ENCODE results near the gene CANT1. TPM values are rescaled to one million over a fixed set of nuclear protein-coding genes. Genes with fewer than 3 reads are reported as not detected.

Gene CANT1
- total RNA-seq, 2 donors from 2014 or later: 52.9 to 58.1 TPM

DNA sequence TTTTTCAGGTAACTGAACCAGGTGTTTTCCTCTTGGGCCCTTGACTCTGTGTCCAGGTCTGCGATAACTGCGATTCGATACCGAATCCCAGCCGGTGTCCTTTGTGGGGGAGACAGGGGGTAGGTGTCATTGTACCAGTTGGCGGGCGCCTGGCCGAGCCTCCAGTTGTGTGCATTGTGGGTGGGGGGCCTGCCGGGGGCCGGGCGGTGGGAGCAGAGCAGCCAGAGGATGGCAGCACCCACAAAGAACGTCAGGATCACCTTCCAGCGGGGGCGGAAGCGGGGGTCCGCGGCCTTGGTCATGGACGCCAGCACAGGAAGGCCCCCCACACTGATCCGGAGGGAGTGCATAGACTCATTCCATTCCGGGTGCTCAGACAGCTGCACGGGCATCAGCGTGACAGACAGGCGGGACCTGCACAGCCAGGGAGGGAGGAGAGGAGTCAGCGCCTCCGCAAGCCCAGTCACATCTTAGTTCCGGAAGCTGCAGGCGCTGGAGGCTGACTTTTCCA lies 12.3 kb downstream of the CANT1 start:
- H3K36me3 Mint-ChIP-seq (ENCODE audit: insufficient read depth in 2 of 2): peaks cover 2 to 11% of the 10 kb centered on the region in 2 donors
- H3K9me3 Mint-ChIP-seq: no peaks in the 10 kb centered on the region
- H3K4me1 Mint-ChIP-seq (ENCODE audit: low read depth): no peaks in the 10 kb centered on the region
- no peaks in the 10 kb centered on the region for H3K27me3 Mint-ChIP-seq (ENCODE audit: low read depth)
- DNase-seq: no peak
- H3K4me3 Mint-ChIP-seq: no peak overlapping the region
- H3K27ac Mint-ChIP-seq: no peak overlapping the region
- no peak for ATAC-seq (replicated peaks in 1 of 2)

DNA sequence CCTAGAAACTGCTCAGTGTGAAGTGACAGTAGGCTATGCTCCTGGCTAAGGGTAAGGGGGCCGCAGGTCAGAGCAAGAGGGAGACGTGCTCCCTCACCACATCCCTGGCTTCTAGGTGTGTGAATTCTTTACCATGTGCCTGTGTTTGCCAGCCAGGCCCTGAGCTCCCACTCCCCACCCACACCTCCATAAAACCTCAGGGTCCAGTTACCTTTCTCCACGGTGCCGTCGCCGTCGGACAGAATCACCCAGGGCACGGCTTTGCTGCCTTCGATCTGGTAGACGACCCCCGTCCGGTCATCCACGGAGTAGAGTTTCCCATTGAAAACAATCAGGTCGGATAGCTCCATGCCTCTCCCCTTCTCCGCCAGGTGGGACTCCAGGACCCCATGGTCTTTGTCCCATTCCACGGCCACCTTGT lies 12.8 kb downstream of the CANT1 start:
- DNase-seq (no peak), ATAC-seq (replicated peaks in 1 of 2) (no peak)
- H3K27me3 Mint-ChIP-seq (ENCODE audit: low read depth): no peaks in the 10 kb centered on the region
- no peak overlapping the region for H3K27ac Mint-ChIP-seq
- no peaks in the 10 kb centered on the region for H3K9me3 Mint-ChIP-seq
- no peak overlapping the region for H3K4me3 Mint-ChIP-seq
- no peaks in the 10 kb centered on the region for H3K4me1 Mint-ChIP-seq (ENCODE audit: low read depth)
- peaks cover 2 to 8% of the 10 kb centered on the region in 2 donors for H3K36me3 Mint-ChIP-seq (ENCODE audit: insufficient read depth in 2 of 2)

DNA sequence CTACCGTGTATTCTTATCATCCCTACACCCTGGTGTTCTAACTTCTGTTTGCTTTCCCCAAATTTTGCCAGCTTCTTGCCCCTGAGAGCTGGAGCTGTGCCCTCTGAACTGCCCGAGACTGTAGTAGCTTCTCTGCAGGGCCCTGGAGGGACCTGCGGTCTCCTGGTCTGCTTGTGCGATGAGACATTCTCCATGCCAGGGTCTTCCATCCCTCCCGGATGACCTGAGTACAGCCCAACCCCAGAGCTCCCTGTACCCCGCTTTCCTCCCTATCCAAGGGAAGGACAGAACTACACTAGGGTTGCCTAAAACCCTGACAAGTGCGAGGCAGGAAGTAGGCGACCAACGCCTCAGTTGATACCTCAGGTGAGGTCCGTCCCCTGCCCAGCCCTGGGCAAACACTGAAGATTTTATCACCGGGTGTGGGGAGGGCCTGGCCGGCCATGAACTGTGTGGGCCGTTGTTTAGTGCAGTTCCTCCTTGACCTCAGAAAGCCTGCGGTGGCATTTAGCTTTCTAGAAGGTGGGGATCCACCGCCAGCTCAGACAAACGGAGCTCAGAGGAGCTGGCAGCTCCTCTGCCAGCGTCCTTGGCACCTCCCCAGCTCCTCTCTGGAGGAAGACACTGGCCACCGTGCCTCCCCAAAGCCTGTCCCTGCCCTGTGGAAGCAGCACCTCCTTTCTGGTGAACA lies 13.7 kb downstream of the CANT1 start:
- DNase-seq: no peak
- H3K27ac Mint-ChIP-seq: no peak overlapping the region

DNA sequence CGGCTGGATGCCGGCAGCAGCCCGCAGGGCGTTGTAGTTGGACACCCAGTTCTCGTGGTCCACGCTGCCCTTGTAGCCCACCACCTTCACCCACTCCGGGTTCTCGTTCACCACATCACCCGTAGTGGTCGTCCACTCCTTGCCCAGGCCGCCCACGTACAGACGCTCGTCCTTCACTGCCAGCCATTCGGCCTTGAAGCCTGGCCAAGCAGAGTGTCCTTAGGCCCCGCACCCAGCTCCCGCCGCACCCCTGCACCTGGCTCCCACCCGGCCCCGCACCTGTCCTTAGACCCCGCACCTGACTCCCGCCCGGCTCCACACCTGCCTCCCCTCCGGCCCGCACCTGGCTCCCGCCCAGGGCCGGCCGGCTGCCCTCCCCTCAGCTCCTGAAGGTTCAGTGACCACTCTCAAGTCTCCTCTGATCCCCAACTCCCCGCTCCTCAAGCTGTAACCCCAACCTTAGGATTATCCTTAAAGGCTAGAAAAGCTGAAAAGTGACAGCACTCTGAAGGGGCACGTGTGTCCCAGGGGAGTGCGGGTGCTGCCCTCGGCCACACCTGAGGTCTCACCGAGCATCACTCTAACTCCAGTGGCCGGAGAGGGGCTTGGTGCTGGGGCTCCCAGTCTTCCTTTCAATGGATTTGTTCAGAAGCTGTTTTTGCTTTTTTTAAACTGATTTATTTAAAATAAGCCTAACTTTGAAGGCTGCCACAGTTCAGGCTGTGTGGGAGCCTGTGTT lies 14.4 kb downstream of the CANT1 start:
- H3K36me3 Mint-ChIP-seq (ENCODE audit: insufficient read depth in 2 of 2): peaks cover 4 to 15% of the 10 kb centered on the region in 2 donors
- ATAC-seq (replicated peaks in 1 of 2) (no peak), DNase-seq (no peak)
- H3K27ac Mint-ChIP-seq: no peak overlapping the region
- H3K9me3 Mint-ChIP-seq: no peaks in the 10 kb centered on the region
- no peaks in the 10 kb centered on the region for H3K4me1 Mint-ChIP-seq (ENCODE audit: low read depth)
- H3K4me3 Mint-ChIP-seq: no peak overlapping the region
- no peaks in the 10 kb centered on the region for H3K27me3 Mint-ChIP-seq (ENCODE audit: low read depth)

More for the DNA sequence above, 13.7 kb downstream of the CANT1 start:
- no peak for ATAC-seq (replicated peaks in 1 of 2)
- Mint-ChIP-seq H3K4me1 (ENCODE audit: low read depth) (no peaks in the 10 kb centered on the region), H3K27me3 (ENCODE audit: low read depth) (no peaks in the 10 kb centered on the region), H3K9me3 (no peaks in the 10 kb centered on the region), H3K36me3 (ENCODE audit: insufficient read depth in 2 of 2) (peaks cover 2 to 15% of the 10 kb centered on the region in 2 donors), H3K4me3 (no peak overlapping the region)

DNA sequence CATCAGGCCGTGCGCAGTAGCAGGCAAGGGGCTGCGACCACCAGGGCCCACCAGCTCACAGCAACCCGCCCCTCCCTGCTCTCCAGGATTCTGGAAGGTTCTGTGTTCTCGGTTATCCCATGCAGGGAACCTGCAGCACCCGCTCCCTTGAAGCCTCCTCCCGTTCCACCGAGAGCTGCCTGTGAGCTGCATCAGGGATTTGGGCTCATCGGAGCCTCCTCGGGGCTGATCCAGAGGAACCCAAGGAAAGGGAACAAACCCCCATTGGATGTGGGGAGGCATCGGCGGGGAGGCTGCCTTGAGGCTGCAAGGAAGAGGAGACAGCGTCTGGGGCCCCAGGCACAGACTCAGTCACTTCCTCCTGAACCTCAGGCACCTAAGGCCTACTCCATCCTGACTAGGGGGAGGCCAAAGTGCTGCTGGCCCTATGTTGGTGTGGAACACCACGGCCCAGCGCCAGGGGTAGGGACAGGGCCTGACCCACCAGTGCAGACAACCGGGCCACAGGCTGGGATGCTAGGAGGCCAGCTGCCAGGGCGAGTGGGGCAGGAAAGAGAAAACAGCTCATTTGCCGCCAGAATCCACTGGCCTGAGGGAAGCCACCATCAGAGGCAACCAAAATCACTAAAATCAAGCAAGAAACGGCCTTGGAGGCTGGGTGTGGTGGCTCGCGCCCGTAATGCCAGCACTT lies 15.4 kb downstream of the CANT1 start:
- ATAC-seq (replicated peaks in 1 of 2) (no peak), DNase-seq (no peak)
- no peaks in the 10 kb centered on the region for H3K4me1 Mint-ChIP-seq (ENCODE audit: low read depth)
- H3K4me3 Mint-ChIP-seq: no peak overlapping the region
- no peak overlapping the region for H3K27ac Mint-ChIP-seq
- H3K9me3 Mint-ChIP-seq: no peaks in the 10 kb centered on the region
- H3K36me3 Mint-ChIP-seq (ENCODE audit: insufficient read depth in 2 of 2): peaks cover 4 to 19% of the 10 kb centered on the region in 2 donors
- no peaks in the 10 kb centered on the region for H3K27me3 Mint-ChIP-seq (ENCODE audit: low read depth)

DNA sequence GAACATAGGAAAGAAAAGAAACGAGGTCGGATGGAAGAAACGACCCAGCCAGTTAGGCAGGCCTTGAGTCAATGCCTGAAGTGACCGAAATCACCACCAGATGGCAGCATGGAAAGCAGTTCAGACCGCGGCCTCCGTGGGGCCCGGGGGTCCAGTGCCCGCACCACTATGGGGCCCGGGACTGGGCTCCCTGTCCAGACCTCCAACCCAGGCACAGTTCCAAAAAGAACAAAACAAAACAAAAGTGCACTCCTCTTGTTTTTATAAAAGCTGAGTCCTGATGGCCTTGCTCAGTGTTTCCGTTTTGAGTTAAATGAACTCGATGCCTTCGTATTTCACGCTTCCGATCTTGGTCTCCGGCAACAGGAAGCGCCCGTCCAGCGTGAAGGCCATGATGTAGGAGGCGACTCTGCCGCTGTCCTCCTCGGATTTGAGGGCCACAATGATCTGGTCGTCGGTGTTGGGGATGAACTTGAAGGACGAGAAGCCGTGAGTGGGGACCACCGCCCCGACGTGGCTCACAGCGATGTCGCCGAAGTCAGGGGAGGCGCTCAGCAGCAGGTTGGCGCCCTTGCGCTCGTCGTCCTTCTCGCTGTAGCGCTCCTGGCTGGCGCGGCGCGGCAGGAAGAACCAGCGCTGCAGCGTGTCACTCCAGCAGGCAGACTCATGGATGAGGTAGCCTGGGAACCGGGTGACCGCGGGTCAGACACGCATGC lies 16.2 kb downstream of the CANT1 start:
- H3K9me3 Mint-ChIP-seq: no peaks in the 10 kb centered on the region
- H3K27ac Mint-ChIP-seq: no peak overlapping the region
- H3K36me3 Mint-ChIP-seq (ENCODE audit: insufficient read depth in 2 of 2): peaks cover 4 to 19% of the 10 kb centered on the region in 2 donors
- H3K27me3 Mint-ChIP-seq (ENCODE audit: low read depth): no peaks in the 10 kb centered on the region
- peak; percentile 54 to 68 for ATAC-seq (replicated peaks in 1 of 2)
- no peak overlapping the region for H3K4me3 Mint-ChIP-seq
- DNase-seq: peak; percentile 45 to 65
- no peaks in the 10 kb centered on the region for H3K4me1 Mint-ChIP-seq (ENCODE audit: low read depth)

DNA sequence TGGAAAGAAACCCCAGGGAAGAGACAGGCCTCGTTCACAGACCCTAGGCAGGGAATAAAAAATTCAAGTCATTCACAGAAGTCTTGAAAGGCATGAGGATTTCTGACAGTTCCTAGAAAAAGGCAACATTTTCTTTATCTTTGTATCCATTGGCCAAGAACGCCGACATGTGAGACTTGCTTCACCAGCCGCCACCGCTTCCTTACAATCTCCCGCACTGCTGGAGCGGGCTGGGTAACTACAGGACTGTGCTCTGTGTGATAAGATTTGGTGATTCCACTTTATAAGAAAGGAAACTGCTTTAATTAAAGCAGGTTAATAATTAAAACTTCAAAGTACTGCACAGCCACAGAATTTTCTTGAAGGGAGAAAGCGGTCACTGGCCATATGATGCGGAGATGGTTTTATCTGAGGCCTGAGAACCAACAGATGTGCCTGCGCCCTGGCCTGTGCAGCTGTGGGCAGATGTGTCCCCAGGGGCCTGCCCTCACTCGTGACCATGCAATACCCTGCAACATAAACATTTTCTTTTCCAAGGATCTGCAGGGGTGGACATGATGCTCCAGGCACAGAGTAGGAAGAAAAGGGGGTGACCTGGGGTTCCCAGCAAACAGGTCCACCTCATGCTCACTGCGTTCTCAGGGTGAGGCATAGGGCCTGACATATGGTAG lies 16.9 kb downstream of the CANT1 start:
- no peaks in the 10 kb centered on the region for H3K9me3 Mint-ChIP-seq
- no peaks in the 10 kb centered on the region for H3K4me1 Mint-ChIP-seq (ENCODE audit: low read depth)
- no peak overlapping the region for H3K27ac Mint-ChIP-seq
- H3K27me3 Mint-ChIP-seq (ENCODE audit: low read depth): no peaks in the 10 kb centered on the region
- ATAC-seq (replicated peaks in 1 of 2): no peak
- H3K4me3 Mint-ChIP-seq: no peak overlapping the region
- DNase-seq: no peak
- peaks cover 4 to 19% of the 10 kb centered on the region in 2 donors for H3K36me3 Mint-ChIP-seq (ENCODE audit: insufficient read depth in 2 of 2)

DNA sequence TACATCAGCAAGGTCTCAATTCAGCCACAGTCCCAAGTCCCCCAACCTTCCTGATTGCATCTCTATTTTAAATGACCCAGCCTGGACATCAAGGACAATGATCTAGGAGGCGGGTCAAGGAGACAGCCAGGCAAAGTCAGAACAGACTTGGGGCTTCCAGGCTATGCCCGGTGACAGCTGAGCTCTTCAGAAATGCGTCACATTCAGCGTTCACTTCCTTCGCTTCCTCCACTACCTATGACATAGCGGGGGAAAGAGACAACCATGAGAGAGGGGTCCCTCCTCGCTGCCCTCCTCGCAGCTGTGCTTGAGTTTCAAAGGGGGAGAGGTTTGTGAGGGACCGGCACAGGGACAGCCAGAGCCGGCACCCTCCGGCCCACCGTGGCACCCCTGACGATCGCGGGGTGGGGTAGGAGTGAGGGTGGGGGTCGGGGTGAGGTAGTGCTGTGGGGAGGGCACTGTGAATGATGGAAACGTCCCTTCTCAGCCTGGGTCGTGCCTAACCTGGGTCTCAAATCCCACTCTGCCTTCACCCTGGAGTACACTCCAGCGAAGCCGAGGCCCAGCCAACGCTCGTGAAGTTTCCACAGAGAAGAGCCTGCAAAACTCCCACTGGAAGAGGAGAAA lies 17.5 kb downstream of the CANT1 start:
- Mint-ChIP-seq H3K4me1 (ENCODE audit: low read depth) (peaks cover under 1% of the 10 kb centered on the region), H3K9me3 (no peaks in the 10 kb centered on the region), H3K27ac (no peak overlapping the region), H3K27me3 (ENCODE audit: low read depth) (no peaks in the 10 kb centered on the region), H3K4me3 (no peak overlapping the region), H3K36me3 (ENCODE audit: insufficient read depth in 2 of 2) (peaks cover 4 to 19% of the 10 kb centered on the region in 2 donors)
- DNase-seq (no peak), ATAC-seq (replicated peaks in 1 of 2) (no peak)

DNA sequence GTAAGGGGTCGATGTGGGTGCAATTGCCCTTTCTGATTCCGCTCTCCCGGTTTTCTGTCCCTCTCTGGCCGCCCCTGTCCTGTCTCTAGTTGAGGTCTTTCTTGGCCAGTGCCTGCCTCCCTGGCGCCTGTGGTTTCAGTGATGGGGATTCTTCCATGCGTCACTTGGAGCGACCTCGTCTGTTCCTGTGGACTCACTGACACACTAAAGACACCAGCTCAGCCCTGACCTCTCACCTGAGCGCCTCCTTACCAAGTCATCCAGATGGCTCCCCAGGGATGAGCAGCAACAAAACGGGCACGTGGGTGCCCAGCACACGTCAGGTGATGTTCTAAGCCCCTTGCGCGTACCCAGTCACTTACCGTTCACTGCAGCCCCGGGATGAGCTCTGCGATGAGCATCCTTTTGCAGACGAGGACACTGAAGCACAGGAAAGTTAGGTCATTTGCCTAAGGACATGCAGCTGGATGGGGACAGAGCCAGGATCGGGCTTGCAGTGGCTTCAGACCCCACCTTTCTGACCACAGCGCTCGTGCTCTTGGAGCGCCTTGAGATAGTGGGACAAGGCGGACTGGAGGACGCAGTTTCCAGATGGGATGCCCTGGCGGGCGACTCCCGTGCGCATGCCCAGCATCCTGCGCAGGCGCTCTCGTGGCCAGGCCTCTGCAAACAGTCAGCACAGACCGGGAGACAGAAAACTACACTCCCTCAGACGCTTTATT lies 18.4 kb downstream of the CANT1 start:
- Mint-ChIP-seq H3K9me3 (no peaks in the 10 kb centered on the region), H3K36me3 (ENCODE audit: insufficient read depth in 2 of 2) (peaks cover 4 to 19% of the 10 kb centered on the region in 2 donors)
- no peak for ATAC-seq (replicated peaks in 1 of 2)

DNA sequence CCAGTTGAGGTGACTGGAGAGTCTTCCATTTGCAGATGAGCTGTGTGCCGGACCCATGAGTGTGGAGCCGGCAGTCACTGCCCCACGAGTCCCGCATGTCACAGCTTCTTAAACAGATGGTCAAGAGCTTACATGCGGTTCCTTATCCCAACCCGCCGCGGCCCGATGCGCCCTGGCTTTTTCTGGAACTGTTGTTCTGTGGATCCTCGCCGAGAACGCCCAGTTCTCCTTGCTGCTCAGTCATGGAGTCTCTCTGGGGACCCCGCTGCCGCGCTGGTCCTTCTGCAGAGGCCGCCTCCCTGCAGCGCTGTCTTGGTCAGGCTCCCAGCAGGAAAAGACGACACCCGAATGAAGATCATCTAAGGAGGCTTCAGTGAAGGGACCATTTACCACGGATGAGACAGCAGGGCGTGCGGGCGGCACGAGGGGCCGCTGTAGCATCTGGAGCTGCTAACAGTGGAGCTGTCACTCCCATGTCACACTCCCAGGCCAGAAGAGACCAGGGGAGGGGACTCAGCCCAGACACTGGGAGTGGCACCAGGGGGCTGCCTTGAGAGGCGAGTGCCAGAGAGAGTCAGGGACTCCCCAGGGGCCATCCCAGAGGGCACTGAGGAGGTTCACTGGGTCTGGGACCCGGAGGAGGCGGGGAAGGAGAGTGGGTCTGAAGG lies 19.1 kb downstream of the CANT1 start:
- no peak overlapping the region for H3K27ac Mint-ChIP-seq
- H3K4me1 Mint-ChIP-seq (ENCODE audit: low read depth): peaks cover 14% of the 10 kb centered on the region

More for the DNA sequence above, 18.4 kb downstream of the CANT1 start:
- no peak overlapping the region for H3K27ac Mint-ChIP-seq
- H3K4me1 Mint-ChIP-seq (ENCODE audit: low read depth): peaks cover 9% of the 10 kb centered on the region
- no peak for DNase-seq
- no peaks in the 10 kb centered on the region for H3K27me3 Mint-ChIP-seq (ENCODE audit: low read depth)
- no peak overlapping the region for H3K4me3 Mint-ChIP-seq

DNA sequence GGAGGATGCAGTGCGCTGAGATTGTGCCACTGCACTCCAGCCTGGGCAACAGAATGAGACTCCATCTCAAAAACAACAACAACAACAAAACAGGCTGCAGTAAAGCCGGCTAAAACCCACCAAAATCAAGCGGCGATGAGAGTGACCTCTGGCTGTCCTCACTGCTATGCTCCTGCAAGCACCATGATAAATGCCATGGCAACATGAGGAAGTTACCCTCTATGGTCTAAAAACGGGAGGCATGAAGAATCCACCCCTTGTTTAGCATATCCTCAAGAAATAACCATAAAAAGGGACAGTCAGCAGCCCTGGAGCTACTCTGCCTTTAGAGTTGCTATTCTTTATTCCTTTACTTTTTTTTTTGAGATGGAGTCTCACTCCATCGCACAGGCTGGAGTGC lies 21.4 kb downstream of the CANT1 start:
- ATAC-seq (replicated peaks in 1 of 2): no peak
- peaks cover 14% of the 10 kb centered on the region for H3K4me1 Mint-ChIP-seq (ENCODE audit: low read depth)
- no peak overlapping the region for H3K27ac Mint-ChIP-seq
- no peak for DNase-seq
- H3K27me3 Mint-ChIP-seq (ENCODE audit: low read depth): no peaks in the 10 kb centered on the region
- H3K9me3 Mint-ChIP-seq: no peaks in the 10 kb centered on the region
- no peak overlapping the region for H3K4me3 Mint-ChIP-seq
- peaks cover 2 to 15% of the 10 kb centered on the region in 2 donors for H3K36me3 Mint-ChIP-seq (ENCODE audit: insufficient read depth in 2 of 2)

More for the DNA sequence above, 19.1 kb downstream of the CANT1 start:
- Mint-ChIP-seq H3K4me3 (no peak overlapping the region), H3K36me3 (ENCODE audit: insufficient read depth in 2 of 2) (peaks cover 4 to 16% of the 10 kb centered on the region in 2 donors), H3K9me3 (no peaks in the 10 kb centered on the region), H3K27me3 (ENCODE audit: low read depth) (no peaks in the 10 kb centered on the region)
- ATAC-seq (replicated peaks in 1 of 2) (no peak), DNase-seq (no peak)
